ENCODE results near the gene ADAMTSL3.

The ADAMTSL3 gene

DNA sequence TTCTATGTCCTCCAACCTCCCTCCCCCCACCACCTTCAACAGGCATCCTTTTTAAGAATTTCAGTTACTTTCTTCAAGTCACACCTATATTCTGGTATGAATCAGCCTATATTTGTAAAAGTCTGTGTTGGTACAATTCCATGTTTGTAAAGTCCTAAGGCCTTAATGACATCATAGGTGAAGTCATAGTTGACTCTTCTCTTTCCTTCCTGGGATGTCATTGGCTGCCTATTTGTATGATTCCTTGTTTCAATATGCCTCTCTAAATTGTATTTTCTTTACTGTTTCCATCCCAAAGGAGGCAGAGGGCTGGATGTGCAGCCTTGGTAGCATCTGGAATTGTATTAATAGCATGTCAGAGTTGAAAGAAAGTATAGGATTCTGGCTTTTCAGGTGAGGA lies 56.5 kb downstream of the ADAMTSL3 start:
- no peaks in the 10 kb centered on the region for H3K27me3 ChIP-seq (ENCODE audit: insufficient read depth, low read depth)
- no peaks in the 10 kb centered on the region for H3K79me2 ChIP-seq (ENCODE audit: insufficient read depth, low read depth)
- H3K9ac ChIP-seq: no peak overlapping the region
- no peak overlapping the region for H3K4me2 ChIP-seq
- H3K4me3 ChIP-seq (IDR thresholded peaks at IDR 0.05; ENCODE audit: insufficient read depth, low read depth, low read length): no peak overlapping the region
- no peak overlapping the region for H2AFZ ChIP-seq (ENCODE audit: low read depth)
- no peaks in the 10 kb centered on the region for H3K36me3 ChIP-seq (ENCODE audit: insufficient read depth)
- TF ChIP-seq, protein P1, sequence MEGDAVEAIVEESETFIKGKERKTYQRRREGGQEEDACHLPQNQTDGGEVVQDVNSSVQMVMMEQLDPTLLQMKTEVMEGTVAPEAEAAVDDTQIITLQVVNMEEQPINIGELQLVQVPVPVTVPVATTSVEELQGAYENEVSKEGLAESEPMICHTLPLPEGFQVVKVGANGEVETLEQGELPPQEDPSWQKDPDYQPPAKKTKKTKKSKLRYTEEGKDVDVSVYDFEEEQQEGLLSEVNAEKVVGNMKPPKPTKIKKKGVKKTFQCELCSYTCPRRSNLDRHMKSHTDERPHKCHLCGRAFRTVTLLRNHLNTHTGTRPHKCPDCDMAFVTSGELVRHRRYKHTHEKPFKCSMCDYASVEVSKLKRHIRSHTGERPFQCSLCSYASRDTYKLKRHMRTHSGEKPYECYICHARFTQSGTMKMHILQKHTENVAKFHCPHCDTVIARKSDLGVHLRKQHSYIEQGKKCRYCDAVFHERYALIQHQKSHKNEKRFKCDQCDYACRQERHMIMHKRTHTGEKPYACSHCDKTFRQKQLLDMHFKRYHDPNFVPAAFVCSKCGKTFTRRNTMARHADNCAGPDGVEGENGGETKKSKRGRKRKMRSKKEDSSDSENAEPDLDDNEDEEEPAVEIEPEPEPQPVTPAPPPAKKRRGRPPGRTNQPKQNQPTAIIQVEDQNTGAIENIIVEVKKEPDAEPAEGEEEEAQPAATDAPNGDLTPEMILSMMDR (conservative IDR thresholded peaks at IDR 0.05; ENCODE audit: low read depth, low read length): no peak
- no peak overlapping the region for H3K27ac ChIP-seq
- no peaks in the 10 kb centered on the region for H3K4me1 ChIP-seq (ENCODE audit: low read depth, poor library complexity, severe bottlenecking)
- no peaks in the 10 kb centered on the region for H4K20me1 ChIP-seq (ENCODE audit: insufficient read depth)

DNA sequence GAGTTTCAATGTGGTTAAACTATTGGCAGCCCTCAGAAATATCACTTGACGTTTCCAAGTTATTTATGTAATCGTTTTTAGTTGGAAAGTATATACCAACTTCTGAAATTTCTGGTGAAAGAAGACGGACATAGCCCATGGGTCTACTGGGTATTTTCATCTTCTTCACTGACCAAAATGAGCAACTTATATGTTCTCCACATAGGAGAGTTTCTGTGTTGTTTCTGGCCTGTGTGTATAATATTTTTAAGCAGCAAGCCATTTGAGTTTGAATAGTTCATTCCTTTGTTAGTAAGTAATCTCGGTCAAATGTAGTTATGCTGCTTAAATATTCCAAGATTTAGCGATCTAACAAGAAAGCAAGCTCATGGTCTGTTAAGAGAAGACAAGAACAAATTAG lies 57.3 kb downstream of the ADAMTSL3 start:
- Histone ChIP-seq H3K4me2 (no peak overlapping the region), H3K27ac (no peak overlapping the region), H3K36me3 (ENCODE audit: insufficient read depth) (no peaks in the 10 kb centered on the region), H4K20me1 (ENCODE audit: insufficient read depth) (no peaks in the 10 kb centered on the region), H3K27me3 (ENCODE audit: insufficient read depth, low read depth) (no peaks in the 10 kb centered on the region), H3K4me3 (IDR thresholded peaks at IDR 0.05; ENCODE audit: insufficient read depth, low read depth, low read length) (no peak overlapping the region), H3K4me1 (ENCODE audit: low read depth, poor library complexity, severe bottlenecking) (no peaks in the 10 kb centered on the region), H3K79me2 (ENCODE audit: insufficient read depth, low read depth) (no peaks in the 10 kb centered on the region), H3K9ac (no peak overlapping the region), H2AFZ (ENCODE audit: low read depth) (no peak overlapping the region)
- TF ChIP-seq, protein P1 (conservative IDR thresholded peaks at IDR 0.05; ENCODE audit: low read depth, low read length): no peak

DNA sequence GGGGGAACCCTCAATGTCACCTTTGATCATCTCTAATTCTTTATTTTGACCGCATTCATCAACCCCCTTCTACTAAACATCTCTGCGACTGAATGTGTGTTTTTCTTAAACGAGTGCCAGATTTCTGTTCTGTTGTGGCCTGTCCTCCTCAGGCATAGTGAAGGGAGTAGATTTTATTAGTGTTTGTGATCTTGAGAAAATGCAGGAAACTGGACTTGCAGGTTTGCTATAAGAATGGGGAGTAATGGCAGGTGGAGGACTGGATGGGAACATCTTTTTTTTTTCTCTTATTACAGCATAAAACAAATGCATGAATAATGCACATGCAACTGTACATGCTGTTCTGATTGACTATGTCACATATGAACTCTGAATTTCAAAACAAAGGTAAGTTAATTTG lies 59.3 kb downstream of the ADAMTSL3 start:
- H4K20me1 ChIP-seq (ENCODE audit: insufficient read depth): no peaks in the 10 kb centered on the region
- no peaks in the 10 kb centered on the region for H3K4me1 ChIP-seq (ENCODE audit: low read depth, poor library complexity, severe bottlenecking)
- no peak overlapping the region for H2AFZ ChIP-seq (ENCODE audit: low read depth)
- H3K27me3 ChIP-seq (ENCODE audit: insufficient read depth, low read depth): no peaks in the 10 kb centered on the region
- H3K79me2 ChIP-seq (ENCODE audit: insufficient read depth, low read depth): no peaks in the 10 kb centered on the region
- TF ChIP-seq, protein P1 (conservative IDR thresholded peaks at IDR 0.05; ENCODE audit: low read depth, low read length): no peak
- H3K36me3 ChIP-seq (ENCODE audit: insufficient read depth): no peaks in the 10 kb centered on the region
- no peak overlapping the region for H3K27ac ChIP-seq
- no peak overlapping the region for H3K4me2 ChIP-seq
- no peak overlapping the region for H3K9ac ChIP-seq
- H3K4me3 ChIP-seq (IDR thresholded peaks at IDR 0.05; ENCODE audit: insufficient read depth, low read depth, low read length): no peak overlapping the region

DNA sequence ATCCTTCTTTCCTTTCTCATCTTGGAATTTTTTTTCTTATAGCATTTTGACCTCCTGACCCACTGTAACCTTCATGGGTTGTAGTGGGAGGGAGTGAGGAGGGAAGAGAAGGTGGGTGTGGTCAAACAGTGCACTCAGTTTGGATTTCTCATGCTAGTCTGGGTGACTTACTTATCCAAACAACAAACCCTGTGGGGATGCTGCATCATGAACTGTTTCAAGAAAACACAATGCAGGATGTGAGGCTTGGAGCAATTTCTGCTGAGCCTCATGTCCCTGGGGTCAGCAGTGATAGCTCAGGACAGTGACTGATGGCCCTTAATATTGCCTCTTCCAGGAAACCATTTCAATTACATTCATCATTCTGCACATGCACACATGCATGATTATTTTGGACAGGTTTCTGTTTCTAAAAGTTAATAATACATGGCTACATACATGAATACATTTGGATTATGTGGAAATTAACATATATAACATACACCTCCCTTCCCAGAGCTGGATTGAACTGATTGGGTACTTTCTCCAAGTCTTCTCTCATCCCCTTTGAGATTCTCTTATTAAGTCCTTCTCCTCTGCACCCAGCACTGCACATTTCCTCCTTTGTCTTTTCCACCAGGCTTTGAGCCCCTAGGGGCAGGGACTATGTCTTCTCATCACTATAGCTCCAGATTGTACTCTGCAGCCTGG lies 61.2 kb downstream of the ADAMTSL3 start:
- no peak overlapping the region for H2AFZ ChIP-seq (ENCODE audit: low read depth)
- H3K4me1 ChIP-seq (ENCODE audit: low read depth, poor library complexity, severe bottlenecking): no peaks in the 10 kb centered on the region
- H3K27ac ChIP-seq: no peak overlapping the region
- H4K20me1 ChIP-seq (ENCODE audit: insufficient read depth): no peaks in the 10 kb centered on the region
- H3K27me3 ChIP-seq (ENCODE audit: insufficient read depth, low read depth): no peaks in the 10 kb centered on the region
- H3K4me3 ChIP-seq (IDR thresholded peaks at IDR 0.05; ENCODE audit: insufficient read depth, low read depth, low read length): no peak overlapping the region
- no peak overlapping the region for H3K9ac ChIP-seq
- TF ChIP-seq, protein P1 (conservative IDR thresholded peaks at IDR 0.05; ENCODE audit: low read depth, low read length): no peak
- no peaks in the 10 kb centered on the region for H3K36me3 ChIP-seq (ENCODE audit: insufficient read depth)
- H3K4me2 ChIP-seq: no peak overlapping the region
- H3K79me2 ChIP-seq (ENCODE audit: insufficient read depth, low read depth): no peaks in the 10 kb centered on the region

All from KMS-11 (cell line).